OCI-LY7 (cell line): Measurements from ENCODE around the gene PM20D2. TPM values are rescaled to one million over a fixed set of nuclear protein-coding genes. Genes with fewer than 3 reads are reported as not detected.

Experiments
- BruUV-seq: library from RNA; stranded (reverse); fragments of 400-500 nt; replicated peaks from 2 replicates; lab custom pipeline; 2021; lab: Mats Ljungman, UMichigan
- CTCF ChIA-PET: fragments of 300-600 bp; sonication (Branson Sonifier 250); formaldehyde crosslinking; loops from one replicate; lab custom pipeline; 2022; ENCODE audit warnings: antibody characterized with exemption; ENCODE audit not compliant: unreplicated experiment; lab: Charles Lee
- POLR2A ChIA-PET: fragments of 300-600 bp; sonication (Branson Sonifier 250); formaldehyde crosslinking; loops from one replicate; lab custom pipeline; 2022; ENCODE audit warnings: antibody characterized with exemption; lab: Charles Lee
- DNase-seq: peaks from one replicate; pipeline ENCODE4 v3.0.0-alpha.2; 2015; ENCODE audit warnings: low spot score
- H2AFZ ChIP-seq: fragments of 200-600 bp; sonication (generic), shearing (Covaris generic); 2 replicates; pipeline ENCODE4 v1.6.1; 2014; ENCODE audit warnings: mild to moderate bottlenecking, antibody characterized with exemption, low read length, moderate library complexity
- H3K27ac ChIP-seq: fragments of 200-600 bp; sonication (generic); 2 replicates; pipeline ENCODE4 v1.5.1; 2014; ENCODE audit warnings: mixed run types, low read depth, mild to moderate bottlenecking, moderate library complexity, low read length, inconsistent platforms; ENCODE audit not compliant: poor library complexity, severe bottlenecking
- H3K36me3 ChIP-seq: fragments of 200-600 bp; sonication (generic); 2 replicates; pipeline ENCODE4 v1.6.1; 2014; ENCODE audit warnings: mild to moderate bottlenecking, antibody characterized with exemption, low read length, moderate library complexity, mixed read lengths; ENCODE audit not compliant: insufficient read depth
- H3K4me1 ChIP-seq: fragments of 200-600 bp; sonication (generic); 2 replicates; pipeline ENCODE4 v1.5.1; 2014; ENCODE audit warnings: mild to moderate bottlenecking, low read length; ENCODE audit not compliant: insufficient read depth, poor library complexity, severe bottlenecking
- H3K4me2 ChIP-seq: fragments of 200-600 bp; sonication (generic); 2 replicates; pipeline ENCODE4 v1.6.1; 2014; ENCODE audit warnings: mild to moderate bottlenecking, low read length
- H3K4me3 ChIP-seq: fragments of 200-600 bp; sonication (generic); 2 replicates; pipeline ENCODE4 v1.5.1; 2014; ENCODE audit warnings: mild to moderate bottlenecking, low read depth, low read length; ENCODE audit not compliant: poor library complexity, severe bottlenecking
- H3K79me2 ChIP-seq: fragments of 200-600 bp; sonication (generic); 2 replicates; pipeline ENCODE4 v1.6.1; 2016; ENCODE audit warnings: low read depth, mild to moderate bottlenecking, low read length, moderate library complexity, mixed read lengths; ENCODE audit not compliant: insufficient read depth
- H3K9me2 ChIP-seq: fragments of 200-600 bp; sonication (generic); 2 replicates; pipeline ENCODE4 v1.6.1; 2016; ENCODE audit warnings: mild to moderate bottlenecking, low read length, mixed read lengths; ENCODE audit not compliant: insufficient read depth
- H3K9me3 ChIP-seq: fragments of 200-600 bp; sonication (generic); 2 replicates; pipeline ENCODE4 v1.6.1; 2014; ENCODE audit warnings: mild to moderate bottlenecking, mixed run types, low read length, mixed read lengths
- H4K20me1 ChIP-seq: fragments of 200-600 bp; sonication (generic); 2 replicates; pipeline ENCODE4 v1.6.1; 2014; ENCODE audit warnings: mild to moderate bottlenecking, antibody characterized with exemption, low read length, moderate library complexity, mixed read lengths; ENCODE audit not compliant: insufficient read depth
- CTCF ChIP-seq: fragments of 200-600 bp; sonication (generic); conservative IDR thresholded peaks from 2 replicates; pipeline ENCODE4 v1.5.1; 2014; ENCODE audit warnings: mild to moderate bottlenecking, antibody characterized with exemption, low read length, moderate library complexity, mixed read lengths
- EZH2phosphoT487 ChIP-seq: fragments of 200-600 bp; sonication (generic); IDR thresholded peaks from 2 replicates; pipeline ENCODE4 v1.6.1; 2018; ENCODE audit warnings: low read depth, borderline replicate concordance, mild to moderate bottlenecking, mixed run types, antibody characterized with exemption, low read length, moderate library complexity, mixed read lengths
- intact Hi-C: fragments of 100-400 bp; cut with micrococcal nuclease; formaldehyde crosslinking; loops from one replicate; pipeline ENCODE4 v1.10.0; 2022; ENCODE audit not compliant: unreplicated experiment
- total RNA-seq, 2 experiments: library from RNA; depleted of rRNA in 1 of 2; stranded (reverse); fragments of >200 nt in 1 of 2; shearing (Covaris generic) in 1 of 2; gene quantifications; 2 replicates each; pipeline ENCODE4 v1.2.3, GENCODE V29; 2014 to 2022

PM20D2 gene
- total RNA-seq, 2 experiments from 2014 or later: 35.1 to 36.1 TPM

GRCh38 chr6:89160331-89161092 is 14.7 kb downstream of the PM20D2 start:
- Histone ChIP-seq H3K4me3 (no peak overlapping the region), H3K79me2 (no peaks in the 10 kb centered on the region), H3K9me2 (no peaks in the 10 kb centered on the region), H3K4me1 (no peaks in the 10 kb centered on the region), H3K27ac (no peak overlapping the region), H3K36me3 (peaks cover 81% of the 10 kb centered on the region), H2AFZ (no peak overlapping the region), H3K9me3 (no peaks in the 10 kb centered on the region), H4K20me1 (0 out of 2 replicates have a peak, but pooled peaks cover 3% of the 10 kb centered on the region), H3K4me2 (no peak overlapping the region)
- DNase-seq: no peak
- intact Hi-C loops: no loop called here
- TF ChIP-seq EZH2phosphoT487: no peak
- TF ChIP-seq CTCF: no peak
- POLR2A ChIA-PET: interaction anchor here (0.6 to 0.7 kb wide), 2 partner anchors 15 to 192 kb away, joined by 3 to 4 read pairs; partner anchors contain the start of gene PM20D2
- BruUV-seq: no TSS peak
- CTCF ChIA-PET: no interaction called here

- no peak for DNase-seq
- H3K79me2 ChIP-seq: no peaks in the 10 kb centered on the region
- no peaks in the 10 kb centered on the region for H3K9me2 ChIP-seq
- no peak overlapping the region for H2AFZ ChIP-seq
- ChIA-PET CTCF (interaction anchor here (0.6 to 1.2 kb wide), 3 partner anchors 16 to 558 kb away, joined by 3 read pairs; no protein-coding TSS in a partner anchor), POLR2A (interaction anchor here (0.5 to 1.2 kb wide), 3 partner anchors 9 to 72 kb away, joined by 3 to 5 read pairs (median 5); partner anchors contain the start of gene PM20D2)
- H3K9me3 ChIP-seq: no peaks in the 10 kb centered on the region
- intact Hi-C loops: no loop called here
- no TSS peak for BruUV-seq
- H3K27ac ChIP-seq: no peak overlapping the region
- no peak overlapping the region for H3K4me3 ChIP-seq
- H3K4me1 ChIP-seq: no peaks in the 10 kb centered on the region
- TF ChIP-seq EZH2phosphoT487: no peak
- TF ChIP-seq CTCF: peak; percentile 39
- no peak overlapping the region for H3K4me2 ChIP-seq
- H3K36me3 ChIP-seq: peaks cover 77% of the 10 kb centered on the region
- 0 out of 2 replicates have a peak, but pooled peaks cover 3% of the 10 kb centered on the region for H4K20me1 ChIP-seq
Observed at GRCh38 chr6:89161326-89162046, 15.6 kb downstream of the PM20D2 start.
